Cortex of kidney (tissue), 1 donor: Measurements from ENCODE around the gene DNAJA2.
"Not testable (repeated sequence)": the region's sequence is repeated elsewhere in the genome, so short reads cannot be mapped to it uniquely, and the experiment has no call there.

Source experiments
- DNase-seq: peaks from one replicate; lab custom pipeline; 2025; lab: John Stamatoyannopoulos, UW

The DNAJA2 gene

GRCh38 chr16:46973207-46973995, at the start of gene DNAJA2:
Gene DNAJA2, minus strand, starts transcription at chr16:46973674. Its CDS starts 102 bp downstream, at chr16:46973572.
- DNase-seq = no peak

GRCh38 chr16:47019568-47019967, 46.1 kb upstream of the DNAJA2 start:
- DNase-seq = no peak

- DNase-seq = no peak
Measured at GRCh38 chr16:47018223-47018891, 44.9 kb upstream of the DNAJA2 start.

GRCh38 chr16:47017636-47018035, 44.2 kb upstream of the DNAJA2 start:
- no peak for DNase-seq

GRCh38 chr16:47016700-47017133, 43.2 kb upstream of the DNAJA2 start:
- DNase-seq = no peak

GRCh38 chr16:47013910-47014309, 40.4 kb upstream of the DNAJA2 start:
- no peak for DNase-seq

- no peak for DNase-seq
Measured at GRCh38 chr16:47013172-47013571, 39.7 kb upstream of the DNAJA2 start.

- not testable (repeated sequence) for DNase-seq
Measured at GRCh38 chr16:47010812-47011211, 37.3 kb upstream of the DNAJA2 start.

- DNase-seq = no peak
Measured at GRCh38 chr16:47008612-47009011, 35.1 kb upstream of the DNAJA2 start.

GRCh38 chr16:47008174-47008573, 34.7 kb upstream of the DNAJA2 start:
- DNase-seq = no peak

- no peak for DNase-seq
Measured at GRCh38 chr16:47004652-47005051, 31.2 kb upstream of the DNAJA2 start.

- not testable (repeated sequence) for DNase-seq
Measured at GRCh38 chr16:47000066-47000465, 26.6 kb upstream of the DNAJA2 start.

GRCh38 chr16:46997844-46998243, 24.4 kb upstream of the DNAJA2 start:
- no peak for DNase-seq

GRCh38 chr16:46996952-46997458, 23.5 kb upstream of the DNAJA2 start:
- DNase-seq = no peak

- DNase-seq = no peak
Measured at GRCh38 chr16:46996391-46996790, 22.9 kb upstream of the DNAJA2 start.

GRCh38 chr16:46991729-46992704, 18.5 kb upstream of the DNAJA2 start:
- no peak for DNase-seq

- DNase-seq = no peak
Measured at GRCh38 chr16:46986896-46987295, 13.4 kb upstream of the DNAJA2 start.

- no peak for DNase-seq
Measured at GRCh38 chr16:46986438-46986837, 13.0 kb upstream of the DNAJA2 start.

GRCh38 chr16:46982335-46982734, 8.9 kb upstream of the DNAJA2 start:
- DNase-seq = no peak

GRCh38 chr16:46980926-46981325, 7.5 kb upstream of the DNAJA2 start:
- no peak for DNase-seq

- no peak for DNase-seq
Measured at GRCh38 chr16:46976550-46976949, 3.1 kb upstream of the DNAJA2 start.

GRCh38 chr16:46975908-46976470, 2.5 kb upstream of the DNAJA2 start:
- no peak for DNase-seq
